ENCODE results near the gene C10orf53.
"Not testable (repeated sequence)": the region's sequence is repeated elsewhere in the genome, so short reads cannot be mapped to it uniquely, and the experiment has no call there.

C10orf53 gene

DNA sequence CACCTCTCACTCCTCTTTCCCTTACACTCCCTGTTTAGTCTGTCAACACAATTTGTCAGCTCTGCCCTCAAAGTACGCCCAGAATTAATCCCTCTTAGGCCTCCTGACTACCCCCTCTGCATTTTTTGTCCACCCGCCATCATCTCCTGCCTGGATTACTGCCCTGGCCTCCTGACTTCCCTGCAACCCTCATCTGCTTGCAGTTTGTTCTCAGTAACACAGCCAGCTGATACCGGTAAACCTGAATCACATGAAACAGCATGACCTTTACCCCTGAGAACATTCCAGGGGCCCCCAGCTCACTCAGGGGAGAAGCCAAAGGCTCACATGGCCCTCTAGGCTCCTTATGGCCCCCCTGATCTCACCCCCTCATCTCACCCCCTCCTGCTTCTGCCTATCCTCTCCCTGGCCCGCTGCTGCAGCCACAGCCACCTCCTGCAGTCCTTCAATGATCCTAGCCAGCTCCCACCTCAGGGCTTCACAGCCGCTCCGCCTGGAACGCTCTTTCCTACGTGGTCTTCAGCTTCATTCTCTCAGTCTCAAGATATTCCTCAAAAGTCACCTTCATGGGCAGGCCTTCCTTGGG, 8.9 kb downstream of the C10orf53 start:
- no peak for DNase-seq (ENCODE audit: low read depth in 2 of 2)

DNA sequence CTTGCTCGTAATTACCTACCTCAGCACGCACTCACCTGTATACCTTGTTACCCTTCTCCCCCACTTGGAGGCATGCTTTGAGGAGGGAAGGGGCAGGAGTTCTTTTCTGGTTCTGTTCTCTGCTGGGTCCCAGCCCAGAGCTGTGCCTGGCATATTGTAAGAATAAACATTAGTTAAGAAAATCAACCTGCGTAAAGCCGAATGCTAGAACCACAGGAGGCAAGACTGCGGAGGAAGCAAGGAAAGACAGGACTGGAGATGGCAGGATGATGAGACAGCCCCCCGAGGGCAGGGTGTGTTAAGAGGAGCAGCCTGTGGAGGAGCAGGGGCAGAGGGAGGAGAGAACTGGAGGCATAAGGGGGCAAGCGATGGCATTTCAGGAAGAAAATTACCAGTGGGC, 9.5 kb downstream of the C10orf53 start:
- no peak for DNase-seq (ENCODE audit: low read depth in 2 of 2)

DNA sequence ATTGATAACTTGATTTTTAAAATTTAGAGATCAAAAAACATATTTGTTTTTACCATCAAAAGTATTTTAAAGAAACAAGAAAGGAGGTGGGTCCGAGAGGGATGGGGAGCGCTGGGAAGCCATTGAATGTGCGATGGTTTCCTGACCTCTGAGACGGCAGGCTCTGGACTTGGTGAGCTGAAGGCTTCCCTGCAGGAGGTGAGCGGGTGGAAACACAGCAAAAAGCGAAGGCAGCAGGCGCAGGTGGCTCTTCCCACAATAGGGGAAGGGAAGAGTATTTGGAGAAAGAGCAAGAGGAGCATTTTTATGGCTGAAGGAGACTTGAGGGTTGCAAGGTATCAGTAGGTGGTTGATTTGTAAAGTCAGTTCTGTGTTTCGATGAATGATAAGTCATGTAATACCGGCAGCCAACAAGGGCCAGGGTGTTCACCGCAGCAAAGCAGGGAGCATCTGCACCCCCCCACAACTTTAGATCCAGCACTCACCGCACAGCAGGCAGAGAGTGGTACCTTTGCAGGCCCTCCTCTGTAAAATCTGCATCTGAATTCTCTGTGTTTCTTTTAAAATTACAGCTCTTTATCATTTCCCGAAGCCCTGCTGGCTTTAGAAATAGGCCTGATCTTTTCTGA, 10.5 kb downstream of the C10orf53 start:
- no peak for DNase-seq (ENCODE audit: low read depth in 2 of 2)

DNA sequence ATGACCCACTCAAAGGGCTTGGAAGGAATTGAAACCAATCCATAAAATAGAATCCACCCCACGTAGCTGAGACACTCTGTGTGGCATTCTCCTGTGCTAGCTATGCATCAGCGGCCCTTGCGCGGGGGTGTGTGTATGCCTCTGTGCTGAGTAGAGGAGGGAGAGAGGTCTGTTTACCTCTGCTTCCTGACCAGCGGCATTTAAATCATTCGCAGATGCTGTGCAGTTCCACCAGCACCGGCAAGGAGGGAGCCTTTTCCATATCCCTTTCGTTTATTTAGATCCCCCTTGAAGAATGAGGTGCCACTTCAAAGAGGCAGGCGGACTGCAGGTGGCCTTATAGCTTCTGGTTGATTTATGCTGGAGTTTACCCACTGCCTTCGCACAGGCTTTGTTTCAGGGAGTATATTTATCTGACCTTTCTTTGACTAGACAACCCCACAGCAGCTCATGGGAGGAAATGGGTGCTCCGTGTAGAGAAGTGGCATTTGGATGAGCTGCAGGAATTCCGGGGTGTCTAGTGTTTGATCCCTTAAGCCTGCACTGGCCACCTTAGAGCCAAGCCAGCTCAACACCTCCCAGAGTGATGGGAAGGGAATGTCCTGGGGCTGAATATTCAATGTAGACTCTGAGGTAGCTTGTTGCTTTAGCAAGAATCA, 11.4 kb downstream of the C10orf53 start:
- DNase-seq (ENCODE audit: low read depth in 2 of 2): no peak

DNA sequence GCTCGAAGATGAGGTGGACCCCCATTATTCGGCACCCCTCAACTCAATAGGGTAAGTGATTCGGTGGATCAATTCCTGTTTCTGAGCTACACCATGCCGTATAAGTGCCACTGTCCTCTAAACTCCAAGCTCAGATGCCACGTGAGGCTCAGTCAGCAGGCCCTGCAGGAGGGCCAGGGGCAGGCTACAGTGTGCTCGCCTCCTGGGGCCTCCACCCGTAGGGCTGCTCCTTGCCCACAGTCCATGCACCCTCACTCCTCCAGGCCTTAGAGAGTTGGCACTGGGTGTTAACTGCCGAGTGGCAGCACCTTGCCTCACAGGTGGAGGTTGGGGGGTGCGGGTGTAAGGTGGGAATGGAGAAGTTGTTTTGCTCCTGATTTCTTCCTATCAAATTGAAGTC, 12.1 kb downstream of the C10orf53 start:
- DNase-seq (ENCODE audit: low read depth in 2 of 2): no peak

DNA sequence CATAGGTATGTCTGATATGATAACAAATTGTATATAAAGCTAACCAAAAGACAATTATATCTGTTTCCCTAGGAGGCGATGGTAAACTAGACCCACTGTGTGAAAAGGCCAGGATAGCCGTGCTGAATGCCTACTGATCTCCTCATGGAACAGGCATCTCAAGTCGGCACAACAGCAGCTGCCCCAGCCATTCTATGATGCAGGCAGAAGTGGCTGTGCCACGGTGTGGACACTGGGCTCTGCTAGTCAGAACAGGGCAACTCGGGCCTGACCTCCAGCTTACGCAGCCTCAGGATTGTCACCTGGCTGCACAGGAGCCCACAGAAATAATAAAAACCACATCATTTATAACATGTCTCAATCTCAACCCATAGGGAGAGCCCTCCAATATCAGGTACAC, 15.0 kb downstream of the C10orf53 start:
- no peak for DNase-seq (ENCODE audit: low read depth in 2 of 2)

DNA sequence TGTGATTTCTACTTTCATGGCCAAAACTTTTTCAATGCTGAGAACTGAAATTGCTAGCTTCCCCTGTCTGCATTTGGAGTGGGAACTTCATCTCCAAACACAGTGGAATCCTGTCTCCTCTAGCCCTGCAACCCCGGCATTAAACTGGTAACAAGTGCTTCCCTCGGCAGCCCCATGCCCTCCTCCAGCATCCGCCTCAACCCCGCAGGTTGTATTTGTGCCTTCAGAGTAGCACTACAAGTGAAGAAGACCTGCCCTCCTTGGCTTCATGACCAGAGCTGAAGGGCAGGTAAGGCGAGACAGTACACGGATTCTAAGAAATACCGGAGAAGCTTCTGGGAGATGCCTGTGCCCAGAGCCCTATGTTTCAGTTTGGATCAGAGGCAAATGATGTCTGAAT, 16.9 kb downstream of the C10orf53 start:
- DNase-seq (ENCODE audit: low read depth in 2 of 2): no peak

DNA sequence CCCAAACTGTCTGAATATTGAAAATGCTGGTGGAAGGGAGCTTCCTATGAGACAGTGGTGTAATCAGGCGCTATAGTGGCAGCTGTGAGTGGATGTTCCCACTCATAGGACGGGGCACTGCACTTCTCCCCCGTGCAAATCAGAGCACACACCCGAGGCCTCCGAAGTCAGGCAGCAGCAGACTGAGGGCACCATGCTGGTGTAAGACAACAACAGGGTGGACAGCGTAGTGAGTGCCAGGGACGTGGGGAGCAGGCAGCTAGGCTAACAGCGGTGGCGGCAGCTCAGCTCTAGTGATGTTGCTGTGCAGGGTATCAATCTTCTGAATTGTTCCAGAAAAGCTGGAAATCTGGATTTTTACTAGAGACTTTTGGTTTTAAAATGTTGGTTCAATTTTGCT, 19.2 kb downstream of the C10orf53 start:
- DNase-seq (ENCODE audit: low read depth in 2 of 2): no peak

DNA sequence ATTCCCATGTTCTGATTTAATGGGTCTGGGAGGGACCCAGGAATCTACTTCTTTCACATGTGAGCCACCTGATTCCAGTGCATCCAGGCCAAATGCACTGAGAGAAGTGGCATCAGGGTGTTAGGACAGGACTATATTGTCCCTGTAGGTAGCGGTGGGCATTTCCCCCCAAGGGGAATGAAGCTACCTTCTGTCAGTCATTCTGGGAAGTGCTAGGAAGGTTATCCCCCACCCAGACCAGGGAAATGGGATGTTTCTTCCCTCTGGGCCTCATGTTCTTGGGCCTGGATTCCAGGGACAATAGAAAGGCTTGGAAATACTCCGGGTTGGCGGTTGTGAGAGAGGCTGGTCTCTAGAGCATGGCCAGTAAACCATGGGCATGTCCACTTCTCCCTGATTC, 20.8 kb downstream of the C10orf53 start:
- no peak for DNase-seq (ENCODE audit: low read depth in 2 of 2)

DNA sequence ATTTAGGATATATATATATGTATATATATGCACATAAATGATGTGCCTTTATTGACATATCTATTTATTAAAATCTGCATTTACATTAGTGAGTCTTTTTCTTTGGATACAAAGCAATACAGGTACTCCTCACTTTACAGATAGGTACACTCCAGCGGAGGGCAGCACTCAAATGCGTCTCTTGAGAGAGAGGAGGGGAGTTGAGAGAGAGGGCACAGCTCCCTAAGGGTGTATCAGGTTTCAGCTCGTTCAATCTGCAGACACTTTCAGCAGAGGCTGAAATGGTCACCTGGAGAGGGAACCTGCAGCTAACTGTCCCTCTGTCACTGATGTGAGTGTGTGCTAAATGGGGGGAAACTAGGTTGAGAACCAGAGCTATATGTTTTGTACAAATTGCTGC, 21.5 kb downstream of the C10orf53 start:
- DNase-seq (ENCODE audit: low read depth in 2 of 2): no peak

DNA sequence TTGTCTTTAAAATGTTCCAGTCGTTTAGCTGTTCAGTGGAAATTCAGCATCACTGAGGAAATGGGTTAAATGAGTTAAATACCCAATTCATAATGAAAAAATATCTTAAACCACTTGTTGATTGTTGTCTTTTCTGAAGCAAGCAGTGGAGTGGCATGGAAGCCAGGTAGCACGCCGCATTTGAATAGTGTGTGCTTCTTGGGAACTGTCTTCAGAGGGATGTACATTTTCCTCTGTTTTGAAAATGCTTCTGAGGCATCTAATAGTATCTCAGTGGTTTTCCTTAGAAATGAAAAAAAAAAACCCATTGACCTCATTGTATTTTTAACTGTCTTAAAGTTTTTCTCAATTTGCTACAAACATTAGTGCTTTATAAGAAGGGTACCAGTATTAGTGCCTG, 28.1 kb downstream of the C10orf53 start:
- DNase-seq (ENCODE audit: low read depth in 2 of 2): no peak

DNA sequence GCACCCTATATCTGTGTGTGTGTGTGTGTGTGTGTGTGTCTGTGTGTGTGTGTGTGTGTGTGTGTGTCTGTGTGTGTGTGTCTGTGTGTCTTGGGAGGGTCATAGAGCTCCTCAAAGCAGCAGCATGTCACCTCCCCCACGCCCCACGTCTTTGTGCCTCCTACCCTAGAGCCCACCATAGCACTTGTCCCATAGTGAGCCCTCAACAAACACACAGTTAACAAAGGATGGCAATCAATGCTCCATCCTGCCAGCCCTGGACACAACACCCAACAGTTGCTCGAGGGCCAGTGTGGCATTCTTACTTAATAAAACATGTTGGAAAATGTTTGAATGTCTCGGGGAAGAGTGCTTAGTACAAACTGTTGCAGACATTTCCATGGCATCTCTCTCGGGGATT, 30.5 kb downstream of the C10orf53 start:
- no peak for DNase-seq (ENCODE audit: low read depth in 2 of 2)

DNA sequence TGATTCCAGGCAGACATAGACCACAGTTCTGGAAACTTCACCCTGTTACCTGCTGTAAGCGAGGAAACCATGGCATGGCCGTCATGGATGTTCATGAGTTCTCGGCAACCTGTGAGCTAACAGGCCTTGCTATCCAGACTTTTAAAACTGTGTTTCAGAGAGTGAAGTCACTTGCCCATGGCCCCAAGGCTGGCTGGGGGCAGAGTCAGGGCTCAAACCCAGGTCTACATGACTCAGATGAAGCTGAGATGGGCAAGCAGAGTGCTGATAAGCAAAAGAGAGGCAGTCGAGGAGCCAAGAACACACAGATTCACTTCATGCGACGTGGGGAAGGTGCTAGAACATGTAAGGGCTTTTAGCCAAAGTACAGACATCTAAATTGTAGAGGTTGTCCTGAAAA, 31.5 kb downstream of the C10orf53 start:
- no peak for DNase-seq (ENCODE audit: low read depth in 2 of 2)

DNA sequence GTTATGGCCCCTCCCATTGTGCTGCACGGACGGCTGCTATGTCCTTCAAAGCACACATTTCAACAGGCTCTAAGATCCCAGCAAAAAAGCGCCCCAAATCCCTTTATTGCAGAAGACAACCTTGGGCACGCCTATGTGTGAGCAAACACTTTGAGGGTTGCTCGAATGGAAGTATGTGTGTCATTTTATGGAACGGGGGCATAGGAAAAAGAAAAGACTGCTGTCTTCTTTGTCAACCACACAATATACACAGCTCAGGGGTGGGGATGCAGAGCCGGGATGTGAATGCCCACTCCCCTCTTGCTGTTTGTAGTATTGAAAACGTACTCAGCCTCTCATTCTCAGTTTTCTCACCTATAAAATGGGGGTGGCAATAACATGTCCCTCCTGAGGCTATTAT, 32.0 kb downstream of the C10orf53 start:
- no peak for DNase-seq (ENCODE audit: low read depth in 2 of 2)

DNA sequence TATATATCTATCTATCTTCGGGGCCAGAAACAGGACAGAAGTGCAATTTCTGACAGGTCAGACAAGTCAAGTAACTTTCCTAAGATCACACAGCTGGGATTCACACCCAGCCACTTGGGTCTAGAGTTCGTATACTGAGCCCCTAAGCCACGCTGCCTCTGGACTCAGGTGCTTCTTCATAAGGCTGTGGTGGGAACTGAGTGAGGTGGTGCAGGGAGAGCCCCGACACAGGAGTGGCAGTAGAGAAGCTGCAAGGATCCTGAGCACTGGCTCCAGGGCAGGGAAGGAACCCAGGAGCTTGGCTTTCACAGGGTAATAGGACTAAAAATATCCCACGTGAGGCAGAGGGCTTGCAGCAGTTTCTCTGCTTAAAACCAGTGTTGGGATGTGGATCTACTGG, 33.8 kb downstream of the C10orf53 start:
- no peak for DNase-seq (ENCODE audit: low read depth in 2 of 2)

DNA sequence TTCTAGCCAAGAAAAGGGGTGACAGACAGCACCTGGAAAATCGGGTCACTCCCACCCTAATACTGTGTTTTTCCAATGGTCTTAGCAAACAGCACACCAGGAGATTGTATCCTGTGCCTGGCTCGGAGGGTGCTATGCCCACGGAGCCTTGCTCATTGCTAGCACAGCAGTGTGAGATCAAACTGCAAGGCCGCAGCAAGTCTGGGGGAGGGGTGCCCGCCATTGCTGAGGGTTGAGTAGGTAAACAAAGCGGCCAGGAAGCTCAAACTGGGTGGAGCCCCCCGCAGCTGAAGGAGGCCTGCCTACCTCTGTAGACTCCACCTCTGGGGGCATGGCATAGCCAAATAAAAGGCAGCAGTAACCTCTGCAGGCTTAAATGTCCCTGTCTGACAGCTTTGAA, 35.7 kb downstream of the C10orf53 start:
- not testable (repeated sequence) for DNase-seq (ENCODE audit: low read depth in 2 of 2)

DNA sequence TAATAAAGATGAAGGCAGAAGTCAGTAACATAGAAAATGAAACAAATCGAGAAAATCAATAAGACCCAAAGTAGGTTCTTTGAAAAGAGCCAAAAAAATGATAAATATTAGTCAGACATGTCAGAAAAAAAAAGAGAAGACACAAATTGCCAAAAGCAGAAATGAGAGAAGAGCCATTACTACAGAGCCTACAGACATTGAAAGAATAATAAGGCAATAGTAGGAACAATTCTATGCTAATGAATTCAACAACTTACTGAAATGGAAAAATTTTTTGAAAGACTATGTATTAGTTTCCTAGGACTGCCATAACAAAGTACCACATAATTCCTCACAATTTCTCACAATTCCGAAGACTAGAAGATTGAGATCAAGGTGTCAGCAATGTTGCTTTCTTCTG, 47.1 kb downstream of the C10orf53 start:
- no peak for DNase-seq (ENCODE audit: low read depth in 2 of 2)

DNA sequence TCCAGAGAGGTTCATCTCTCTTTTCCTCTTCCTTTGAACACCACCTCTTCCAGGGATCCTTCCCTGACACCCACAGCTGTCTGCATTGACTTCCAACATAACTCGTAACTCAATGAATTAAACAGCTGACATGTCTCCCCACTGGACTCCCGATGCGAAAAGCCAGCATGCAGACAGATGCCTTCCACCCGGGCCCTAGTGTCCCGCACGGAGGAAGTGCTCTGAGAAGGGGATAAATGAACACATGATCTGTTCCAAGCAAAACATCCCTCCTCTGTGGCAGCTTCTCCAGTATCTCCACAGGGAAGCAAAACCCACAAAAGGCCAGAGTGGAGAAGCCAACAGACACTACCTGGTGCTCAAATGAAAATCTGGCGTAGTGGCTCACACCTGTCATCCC, 54.4 kb downstream of the C10orf53 start:
- DNase-seq (ENCODE audit: low read depth in 2 of 2): no peak

DNA sequence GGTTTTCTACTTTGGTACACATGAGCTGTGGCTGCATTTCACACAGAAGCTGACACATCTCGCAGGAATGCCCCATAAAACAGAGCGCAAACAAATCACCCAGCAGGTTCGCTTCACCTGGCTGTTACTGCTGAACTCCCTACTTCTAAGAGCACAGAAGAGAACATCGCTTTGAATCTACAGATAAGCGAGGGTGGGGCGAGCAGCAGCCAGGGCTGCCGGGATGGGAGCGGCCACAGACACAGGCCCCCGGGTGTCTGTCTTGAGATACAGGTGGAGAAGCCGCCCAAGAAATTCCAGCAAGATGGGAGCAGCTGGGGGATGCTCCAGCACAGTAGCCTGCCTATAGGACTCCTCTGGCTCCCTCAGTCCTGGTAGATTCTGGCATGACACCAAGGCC, 55.2 kb downstream of the C10orf53 start:
- DNase-seq (ENCODE audit: low read depth in 2 of 2): no peak

DNA sequence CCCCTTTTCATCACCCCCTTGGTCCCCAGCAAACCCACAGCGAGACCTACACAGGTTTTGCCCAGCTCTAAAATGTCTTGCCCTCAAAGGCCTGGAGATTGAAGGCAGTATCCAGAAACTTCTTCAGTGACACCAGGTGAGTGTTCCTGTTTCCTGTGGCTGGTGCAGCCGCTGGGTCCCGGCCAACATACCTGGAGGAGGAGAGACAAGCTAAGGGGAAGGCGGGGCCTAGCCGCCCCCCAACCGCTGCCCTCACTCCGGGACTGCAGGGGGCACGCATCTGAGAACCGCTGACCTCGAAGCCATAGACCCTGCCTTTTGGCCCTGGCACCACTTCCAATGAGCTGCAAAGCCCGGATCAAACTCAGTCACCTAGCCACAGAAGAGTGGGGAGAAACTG, 55.7 kb downstream of the C10orf53 start:
- DNase-seq (ENCODE audit: low read depth in 2 of 2): no peak

DNA sequence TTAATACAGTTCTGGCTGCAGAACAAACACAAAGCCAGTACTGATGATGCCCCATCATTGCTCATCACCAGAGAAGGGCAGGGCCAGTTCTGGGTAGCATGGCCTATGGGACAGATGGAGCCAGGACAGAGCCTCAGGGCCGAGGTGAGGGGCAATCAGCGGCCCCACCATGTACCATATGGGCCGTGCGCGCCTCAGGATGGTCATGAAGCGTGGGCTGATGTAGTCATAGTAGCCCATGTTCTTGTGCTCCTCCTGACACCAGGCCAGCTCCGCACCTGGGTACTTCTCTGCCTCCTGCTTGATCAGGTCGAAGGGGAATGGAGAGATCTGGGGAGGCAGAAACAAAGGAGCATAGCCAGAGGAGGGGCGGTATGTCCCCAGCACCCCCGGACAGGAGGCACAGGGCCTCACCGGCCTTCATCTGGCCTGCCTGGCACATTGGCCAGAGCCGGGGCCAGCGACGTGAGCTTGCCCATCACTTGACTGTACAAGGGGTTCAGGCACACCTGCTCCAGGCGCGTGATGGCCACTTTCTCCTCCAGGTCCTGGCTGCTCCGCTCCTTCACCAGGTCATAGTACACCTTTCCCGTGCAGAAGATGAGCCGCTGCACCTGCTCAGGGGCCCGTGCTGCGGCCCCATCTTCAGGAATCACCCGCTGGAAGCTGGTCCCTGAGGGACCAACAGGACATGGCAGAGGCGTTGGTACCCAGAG, 56.6 kb downstream of the C10orf53 start:
- DNase-seq (ENCODE audit: low read depth in 2 of 2): no peak

DNA sequence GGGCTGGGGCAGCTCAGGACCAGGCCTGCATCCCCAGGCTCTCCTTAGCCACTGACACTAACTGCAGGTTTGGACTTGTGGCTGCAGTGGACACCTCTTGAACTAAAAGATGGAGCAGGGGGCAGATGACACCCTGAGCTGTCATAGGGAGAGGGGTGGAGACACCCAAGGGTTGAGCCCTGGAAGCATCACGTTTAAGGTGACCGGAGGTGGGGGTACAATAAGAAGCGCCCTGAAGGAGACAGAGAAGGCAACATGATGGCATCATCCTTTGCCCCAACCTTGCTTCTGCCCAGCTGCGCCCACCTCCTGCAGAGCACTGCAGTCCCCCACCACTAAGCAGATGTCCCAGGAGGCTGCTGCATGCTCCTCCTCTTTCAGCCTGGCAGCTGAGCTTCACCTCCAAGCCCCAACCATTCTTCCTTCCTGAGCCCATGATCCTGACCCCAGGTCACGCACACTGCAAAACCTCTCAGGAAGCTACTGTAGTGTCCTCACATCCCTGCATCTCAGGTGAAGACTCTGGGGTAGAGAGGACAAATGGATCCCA, 57.2 kb downstream of the C10orf53 start:
- DNase-seq (ENCODE audit: low read depth in 2 of 2): no peak
